Caco-2 (cell line): ENCODE data around the gene S100PBP. TPM values are rescaled to one million over a fixed set of nuclear protein-coding genes. Genes with fewer than 3 reads are reported as not detected.
"Not testable (repeated sequence)": the region's sequence is repeated elsewhere in the genome, so short reads cannot be mapped to it uniquely, and the experiment has no call there.

ENCODE experiments used
- BruUV-seq: library from RNA; stranded (reverse); fragments of 400-500 nt; replicated peaks from 2 replicates; lab custom pipeline; 2021; lab: Mats Ljungman, UMichigan
- CTCF ChIA-PET: fragments of 300-600 bp; sonication (Branson Sonifier 250); formaldehyde crosslinking; loops from one replicate; lab custom pipeline; 2022; ENCODE audit warnings: antibody characterized with exemption; lab: Charles Lee
- POLR2A ChIA-PET: fragments of 300-600 bp; sonication (Branson Sonifier 250); formaldehyde crosslinking; loops from one replicate; lab custom pipeline; 2022; ENCODE audit warnings: antibody characterized with exemption; lab: Charles Lee
- DNase-seq, 2 experiments: peaks; one replicate each; pipeline versions ENCODE4 v3.0.0 to v3.0.0-alpha.2; 2020 to 2022
- H3K27me3 ChIP-seq: replicated peaks from 2 replicates; pipeline ENCODE4 v1.6.0; 2011; ENCODE audit warnings: low read length; ENCODE audit not compliant: control insufficient read depth, insufficient read depth
- H3K36me3 ChIP-seq: 2 replicates; pipeline ENCODE4 v1.5.1; 2011; ENCODE audit warnings: low read length; ENCODE audit not compliant: control insufficient read depth, insufficient read depth
- H3K4me1 ChIP-seq: fragments of 250-450 bp; sonication (Bioruptor Pico); 2 replicates; pipeline ENCODE4 v1.5.1; 2020; ENCODE audit warnings: mild to moderate bottlenecking
- H3K4me3 ChIP-seq: 2 replicates; pipeline ENCODE4 v1.5.1; 2011; ENCODE audit warnings: low read depth, mild to moderate bottlenecking, control low read depth, low read length
- H3K9me3 ChIP-seq: fragments of 250-450 bp; sonication (Bioruptor Pico); 2 replicates; pipeline ENCODE4 v1.5.1; 2020; ENCODE audit warnings: mild to moderate bottlenecking, moderate library complexity
- H3K27ac Mint-ChIP-seq: one replicate; pipeline ENCODE4 v1.8.0; 2022; ENCODE audit warnings: mixed read lengths; ENCODE audit not compliant: unreplicated experiment
- H3K27me3 Mint-ChIP-seq: one replicate; pipeline ENCODE4 v1.8.0; 2022; ENCODE audit warnings: mixed read lengths; ENCODE audit not compliant: insufficient read depth, unreplicated experiment
- H3K36me3 Mint-ChIP-seq: one replicate; pipeline ENCODE4 v1.8.0; 2022; ENCODE audit warnings: mild to moderate bottlenecking, mixed read lengths; ENCODE audit not compliant: insufficient read depth, unreplicated experiment
- H3K4me1 Mint-ChIP-seq: one replicate; pipeline ENCODE4 v1.8.0; 2022; ENCODE audit warnings: low read depth, mixed read lengths; ENCODE audit not compliant: unreplicated experiment
- H3K4me3 Mint-ChIP-seq: one replicate; pipeline ENCODE4 v1.8.0; 2022; ENCODE audit warnings: mild to moderate bottlenecking, moderate library complexity, mixed read lengths; ENCODE audit not compliant: unreplicated experiment
- H3K9me3 Mint-ChIP-seq: one replicate; pipeline ENCODE4 v1.8.0; 2022; ENCODE audit warnings: mixed read lengths; ENCODE audit not compliant: unreplicated experiment
- intact Hi-C: fragments of 100-400 bp; cut with micrococcal nuclease; formaldehyde crosslinking; loops from one replicate; pipeline ENCODE4 v1.10.0; 2022; ENCODE audit not compliant: unreplicated experiment
- total RNA-seq: library from RNA; stranded (reverse); gene quantifications from 2 replicates; pipeline ENCODE4 v1.2.3, GENCODE V29; 2022
- TF ChIP-seq, protein P1 (sequence below), 2 experiments: fragments of 200-600 bp in 1 of 2; IDR thresholded peaks; 1 replicate in 1 of 2; 2 replicates in 1 of 2; pipeline versions ENCODE4 v1.5.1 to v1.8.0; 2011 to 2022; ENCODE audit warnings: antibody characterized with exemption in 1 of 2, control low read depth in 1 of 2, inconsistent platforms in 1 of 2, low read depth in 1 of 2, low read length in 1 of 2, mild to moderate bottlenecking in 1 of 2, moderate library complexity in 1 of 2; ENCODE audit not compliant: insufficient read depth in 1 of 2, severe bottlenecking in 1 of 2, unreplicated experiment in 1 of 2

S100PBP gene
- total RNA-seq, 1 experiment from 2014 or later = 23.8 TPM

DNA sequence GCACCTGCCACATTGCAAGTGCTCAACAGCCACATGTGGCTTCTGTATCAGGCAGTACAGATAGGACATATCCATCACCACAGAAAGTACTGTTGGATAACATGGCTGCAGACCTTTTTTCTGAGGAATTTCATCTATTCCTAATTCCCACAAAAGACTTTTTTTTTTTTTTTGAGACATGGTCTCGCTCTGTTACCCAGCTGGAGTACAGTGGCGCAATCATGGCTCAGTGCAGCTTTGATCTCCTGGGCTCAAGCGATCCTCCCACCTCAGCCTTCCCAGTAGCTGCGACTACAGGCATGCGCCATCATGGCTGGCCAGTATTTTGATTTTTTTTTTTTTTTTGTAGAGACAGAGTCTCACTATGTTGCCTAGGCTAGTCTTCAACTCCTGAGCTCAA, 33.6 kb upstream of the S100PBP start:
- Histone ChIP-seq H3K4me1 (no peaks in the 10 kb centered on the region), H3K9me3 (no peaks in the 10 kb centered on the region), H3K27me3 (no peaks in the 10 kb centered on the region), H3K4me3 (no peak overlapping the region), H3K36me3 (no peaks in the 10 kb centered on the region; the same call in 1 of the 2 replicates)
- H3K4me1 Mint-ChIP-seq = no peaks in the 10 kb centered on the region
- no peaks in the 10 kb centered on the region for H3K9me3 Mint-ChIP-seq
- H3K27me3 Mint-ChIP-seq = no peaks in the 10 kb centered on the region
- TF ChIP-seq, protein P1, sequence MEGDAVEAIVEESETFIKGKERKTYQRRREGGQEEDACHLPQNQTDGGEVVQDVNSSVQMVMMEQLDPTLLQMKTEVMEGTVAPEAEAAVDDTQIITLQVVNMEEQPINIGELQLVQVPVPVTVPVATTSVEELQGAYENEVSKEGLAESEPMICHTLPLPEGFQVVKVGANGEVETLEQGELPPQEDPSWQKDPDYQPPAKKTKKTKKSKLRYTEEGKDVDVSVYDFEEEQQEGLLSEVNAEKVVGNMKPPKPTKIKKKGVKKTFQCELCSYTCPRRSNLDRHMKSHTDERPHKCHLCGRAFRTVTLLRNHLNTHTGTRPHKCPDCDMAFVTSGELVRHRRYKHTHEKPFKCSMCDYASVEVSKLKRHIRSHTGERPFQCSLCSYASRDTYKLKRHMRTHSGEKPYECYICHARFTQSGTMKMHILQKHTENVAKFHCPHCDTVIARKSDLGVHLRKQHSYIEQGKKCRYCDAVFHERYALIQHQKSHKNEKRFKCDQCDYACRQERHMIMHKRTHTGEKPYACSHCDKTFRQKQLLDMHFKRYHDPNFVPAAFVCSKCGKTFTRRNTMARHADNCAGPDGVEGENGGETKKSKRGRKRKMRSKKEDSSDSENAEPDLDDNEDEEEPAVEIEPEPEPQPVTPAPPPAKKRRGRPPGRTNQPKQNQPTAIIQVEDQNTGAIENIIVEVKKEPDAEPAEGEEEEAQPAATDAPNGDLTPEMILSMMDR (IDR thresholded peaks at IDR 0.05; ENCODE audit: insufficient read depth in 1 of 2, low read depth in 1 of 2, low read length in 1 of 2, severe bottlenecking in 1 of 2, unreplicated experiment in 1 of 2) = no peak
- CTCF ChIA-PET = no interaction called here
- intact Hi-C loops = no loop called here
- no TSS peak for BruUV-seq
- POLR2A ChIA-PET = interaction anchor here (0.6 kb wide), 1 partner anchor 1849 kb away, joined by 3 read pairs; no protein-coding TSS in a partner anchor
- H3K36me3 Mint-ChIP-seq = peaks cover 88% of the 10 kb centered on the region
- DNase-seq = no peak
- H3K4me3 Mint-ChIP-seq = no peak overlapping the region
- no peak overlapping the region for H3K27ac Mint-ChIP-seq

DNA sequence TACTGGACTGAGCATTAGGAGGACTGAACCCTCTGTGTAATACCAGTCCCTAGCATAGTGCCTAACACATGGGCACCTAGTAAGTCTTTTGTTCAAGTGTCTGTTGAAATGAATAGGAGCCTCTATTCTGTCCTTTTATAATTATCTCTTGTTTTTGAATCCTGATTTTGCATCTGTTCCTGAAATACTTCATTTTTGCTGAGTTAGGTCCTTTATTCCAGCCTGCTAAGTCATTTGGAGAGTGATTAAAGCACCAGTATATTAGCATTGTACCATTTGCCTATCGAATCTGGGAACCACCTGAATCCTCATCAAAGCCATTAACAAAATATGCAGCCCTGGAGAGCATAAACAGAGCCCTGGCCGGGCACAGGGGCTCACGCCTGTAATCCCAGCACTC, 32.6 kb upstream of the S100PBP start:
- no peaks in the 10 kb centered on the region for H3K9me3 ChIP-seq
- TF ChIP-seq, protein P1 (IDR thresholded peaks at IDR 0.05; ENCODE audit: insufficient read depth in 1 of 2, low read depth in 1 of 2, low read length in 1 of 2, severe bottlenecking in 1 of 2, unreplicated experiment in 1 of 2) = no peak
- DNase-seq = no peak
- ChIA-PET POLR2A (no interaction called here), CTCF (no interaction called here)
- H3K4me3 ChIP-seq = no peak overlapping the region
- H3K4me3 Mint-ChIP-seq = no peak overlapping the region
- no peak overlapping the region for H3K27ac Mint-ChIP-seq
- H3K4me1 ChIP-seq = no peaks in the 10 kb centered on the region
- intact Hi-C loops = no loop called here
- H3K4me1 Mint-ChIP-seq = no peaks in the 10 kb centered on the region
- no peaks in the 10 kb centered on the region for H3K27me3 Mint-ChIP-seq
- no peaks in the 10 kb centered on the region; the same call in 1 of the 2 replicates for H3K36me3 ChIP-seq
- no TSS peak for BruUV-seq
- H3K9me3 Mint-ChIP-seq = no peaks in the 10 kb centered on the region
- H3K36me3 Mint-ChIP-seq = peaks cover 88% of the 10 kb centered on the region
- H3K27me3 ChIP-seq = no peaks in the 10 kb centered on the region

DNA sequence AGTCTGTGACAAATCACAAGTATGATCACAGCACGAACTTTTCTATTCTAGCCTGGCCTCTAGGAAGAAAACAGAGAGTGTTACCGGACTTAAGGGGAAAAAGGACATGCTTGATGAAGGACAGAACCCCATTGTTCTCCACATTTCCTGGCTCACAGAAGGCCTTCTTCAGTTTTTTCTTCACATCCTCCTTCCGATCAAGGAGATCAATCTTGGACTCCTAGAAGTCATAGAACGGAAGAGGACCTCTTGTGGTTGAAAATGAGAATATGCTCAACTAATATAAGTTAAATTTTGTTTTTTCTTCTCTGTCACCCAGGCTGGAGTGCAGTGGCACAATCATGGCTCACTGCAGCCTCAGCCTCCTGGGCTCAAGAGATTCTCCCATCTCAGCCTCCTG, 30.6 kb upstream of the S100PBP start:
- Mint-ChIP-seq H3K4me1 (no peaks in the 10 kb centered on the region), H3K36me3 (peaks cover 87% of the 10 kb centered on the region), H3K27ac (no peak overlapping the region), H3K27me3 (no peaks in the 10 kb centered on the region), H3K4me3 (no peak overlapping the region), H3K9me3 (no peaks in the 10 kb centered on the region)
- TF ChIP-seq, protein P1 (IDR thresholded peaks at IDR 0.05; ENCODE audit: insufficient read depth in 1 of 2, low read depth in 1 of 2, low read length in 1 of 2, severe bottlenecking in 1 of 2, unreplicated experiment in 1 of 2) = no peak
- H3K36me3 ChIP-seq = no peaks in the 10 kb centered on the region; the same call in 1 of the 2 replicates
- H3K9me3 ChIP-seq = no peaks in the 10 kb centered on the region
- H3K4me3 ChIP-seq = no peak overlapping the region
- H3K27me3 ChIP-seq = no peaks in the 10 kb centered on the region
- no TSS peak for BruUV-seq
- H3K4me1 ChIP-seq = no peaks in the 10 kb centered on the region
- DNase-seq = no peak
- ChIA-PET POLR2A (no interaction called here), CTCF (no interaction called here)
- intact Hi-C loops = no loop called here

DNA sequence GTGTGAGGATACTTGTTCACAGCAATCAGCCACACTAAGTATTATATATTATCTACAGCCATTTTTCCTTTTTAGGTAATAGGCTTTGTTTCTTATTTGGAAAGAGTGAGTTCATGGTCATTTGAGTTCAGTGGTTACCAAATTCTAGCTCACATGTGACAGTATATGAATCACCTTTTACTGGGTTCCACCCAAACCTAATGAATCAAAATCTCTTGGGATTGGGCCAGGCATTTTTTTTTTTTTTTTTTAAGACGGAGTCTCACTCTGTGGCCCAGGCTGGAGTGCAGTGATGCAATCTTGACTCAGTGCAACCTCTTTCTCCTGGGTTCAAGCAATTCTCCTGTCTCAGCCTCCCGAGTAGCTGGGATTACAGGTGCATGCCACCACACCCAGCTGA, 28.1 kb upstream of the S100PBP start:
- H3K4me3 Mint-ChIP-seq, DNase-seq, H3K4me1 Mint-ChIP-seq, H3K27ac Mint-ChIP-seq, H3K9me3 ChIP-seq, BruUV-seq, H3K4me1 ChIP-seq, H3K4me3 ChIP-seq, CTCF ChIA-PET, H3K36me3 ChIP-seq, H3K27me3 ChIP-seq, POLR2A ChIA-PET, intact Hi-C loops, H3K27me3 Mint-ChIP-seq, H3K9me3 Mint-ChIP-seq: not testable (repeated sequence)
- H3K36me3 Mint-ChIP-seq = peaks cover 83% of the 10 kb centered on the region
